GM10248 (cell line): ENCODE measurements around the gene DOLK.
A peak's percentile ranks its signal among the peaks of the same experiment; 100 is the strongest.

Experiments
- CTCF ChIA-PET: fragments of 300-600 bp; sonication (Branson Sonifier 250); formaldehyde crosslinking; extraction: SDS; loops from one replicate; lab custom pipeline; 2021; ENCODE audit warnings: antibody characterized with exemption; lab: Yijun Ruan, JAX
- POLR2A ChIA-PET: fragments of 350-650 bp; sonication (Branson Sonifier 250); formaldehyde crosslinking; extraction: SDS; loops from one replicate; lab custom pipeline; 2020; ENCODE audit warnings: antibody characterized with exemption; lab: Yijun Ruan, JAX
- DNase-seq: peaks from one replicate; pipeline ENCODE4 v3.0.0; 2012; ENCODE audit errors: extremely low spot score
- CTCF ChIP-seq: IDR thresholded peaks from 2 replicates; pipeline ENCODE4 v1.5.1; 2012; ENCODE audit warnings: mild to moderate bottlenecking, low read depth; ENCODE audit errors: extremely low read depth, missing control alignments, control extremely low read depth

DOLK gene

GRCh38 chr9:128908372-128908771 is 39.0 kb downstream of the DOLK start:
- ChIA-PET POLR2A (no interaction called here), CTCF (interaction anchor here (0.9 to 1.8 kb wide), 4 partner anchors 10 to 90 kb away, joined by 3 to 6 read pairs (median 4); partner anchors contain the start of gene ENDOG)
- no peak for TF ChIP-seq CTCF
- DNase-seq: no peak

- no peak for DNase-seq
- ChIA-PET CTCF (interaction anchor here (0.9 to 1.1 kb wide), 2 partner anchors 21 to 89 kb away, joined by 3 read pairs; no protein-coding TSS in a partner anchor), POLR2A (interaction anchor here (0.6 kb wide), 1 partner anchor 130 kb away, joined by 3 read pairs; the partner anchor contains the start of gene MIGA2)
Measured at GRCh38 chr9:128906741-128907140, 40.7 kb downstream of the DOLK start.

GRCh38 chr9:128905964-128906363 is 41.4 kb downstream of the DOLK start:
- POLR2A ChIA-PET: interaction anchor here (0.6 kb wide), 1 partner anchor 131 kb away, joined by 3 read pairs; the partner anchor contains the start of gene MIGA2
- CTCF ChIA-PET: interaction anchor here (0.9 kb wide), 1 partner anchor 22 kb away, joined by 3 read pairs; no protein-coding TSS in a partner anchor
- no peak for TF ChIP-seq CTCF
- no peak for DNase-seq

More at GRCh38 chr9:128906741-128907140, 40.7 kb downstream of the DOLK start:
- no peak for TF ChIP-seq CTCF

GRCh38 chr9:128903871-128904620 is 43.4 kb downstream of the DOLK start:
- ChIA-PET CTCF (no interaction called here), POLR2A (no interaction called here)
- no peak for DNase-seq
- TF ChIP-seq CTCF: no peak

GRCh38 chr9:128903079-128903461 is 44.3 kb downstream of the DOLK start:
- POLR2A ChIA-PET: no interaction called here
- CTCF ChIA-PET: interaction anchor here (1.5 kb wide), 1 partner anchor 25 kb away, joined by 8 read pairs; no protein-coding TSS in a partner anchor
- no peak for TF ChIP-seq CTCF
- no peak for DNase-seq

GRCh38 chr9:128902351-128903078 is 44.9 kb downstream of the DOLK start:
- DNase-seq: peak; percentile 85
- POLR2A ChIA-PET: no interaction called here
- CTCF ChIA-PET: interaction anchor here (0.7 to 1.5 kb wide), 2 partner anchors 22 to 25 kb away, joined by 3 to 8 read pairs; no protein-coding TSS in a partner anchor
- TF ChIP-seq CTCF: no peak
